H1 (cell line): Measurements from ENCODE around the gene TMEM126B.

Experiments used
- CTCF ChIP-seq, 3 experiments: IDR thresholded peaks; 1 replicate in 2 of 3; 2 replicates in 1 of 3; pipeline versions ENCODE4 v1.5.1 to v1.6.1; 2011; ENCODE audit warnings: low read length in 3 of 3, mild to moderate bottlenecking in 3 of 3, inconsistent platforms in 2 of 3, low read depth in 1 of 3, moderate library complexity in 1 of 3; ENCODE audit not compliant: insufficient read depth in 1 of 3; ENCODE audit errors: control extremely low read depth in 1 of 3
- EP300 ChIP-seq, 2 experiments: IDR thresholded peaks; 1 replicate in 1 of 2; 2 replicates in 1 of 2; pipeline ENCODE4 v1.6.1; 2011 to 2012; ENCODE audit warnings: low read depth in 2 of 2, low read length in 2 of 2, mild to moderate bottlenecking in 2 of 2, borderline replicate concordance in 1 of 2, inconsistent platforms in 1 of 2, moderate library complexity in 1 of 2

- TF ChIP-seq EP300 (IDR thresholded peaks at IDR 0.05; ENCODE audit: borderline replicate concordance in 1 of 2, low read depth in 2 of 2, low read length in 2 of 2), result no peak
- no peak for TF ChIP-seq CTCF (IDR thresholded peaks at IDR 0.05; ENCODE audit: control extremely low read depth in 1 of 3, insufficient read depth in 1 of 3, low read depth in 1 of 3, low read length in 3 of 3)
Observed at GRCh38 chr11:85599083-85599482, 29.3 kb upstream of the TMEM126B start.
